Urinary bladder (tissue), 4 donors: ENCODE measurements around the gene SIGLECL1. TPM values are rescaled to one million over a fixed set of nuclear protein-coding genes. Genes with fewer than 3 reads are reported as not detected.

ENCODE experiments used
- DNase-seq: peaks from one replicate; pipeline ENCODE4 v3.0.0-alpha.2; 2015; ENCODE audit errors: extremely low spot score
- H3K27ac ChIP-seq: one replicate; pipeline ENCODE4 v1.5.1; 2013; ENCODE audit warnings: low read depth, mild to moderate bottlenecking, moderate library complexity
- H3K36me3 ChIP-seq: one replicate; pipeline ENCODE4 v1.6.1; 2013; ENCODE audit warnings: mild to moderate bottlenecking, moderate library complexity; ENCODE audit not compliant: insufficient read depth
- H3K4me1 ChIP-seq: one replicate; pipeline ENCODE4 v1.6.1; 2013; ENCODE audit warnings: mild to moderate bottlenecking, moderate library complexity; ENCODE audit not compliant: insufficient read depth
- H3K4me3 ChIP-seq: one replicate; pipeline ENCODE4 v1.5.1; 2013; ENCODE audit warnings: low read depth, low read length
- WGBS: extraction: QIAGEN DNeasy Blood & Tissue Kit; methylation state at CpG from one replicate; pipeline ENCODE4 v1.1.7; 2013; 5-methylcytosine and 5-hydroxymethylcytosine counted together
- polyA plus RNA-seq: library from polyadenylated mRNA; stranded (reverse); fragments of 200-250 nt; gene quantifications from one replicate; pipeline ENCODE4 v1.2.3, GENCODE V29; 2013
- small RNA-seq: library from RNA; depleted of rRNA; stranded (forward); fragments of <200 nt; gene quantifications from one replicate; pipeline ENCODE3, GENCODE V24; 2014
- total RNA-seq: library from RNA; depleted of rRNA; stranded (reverse); fragments of >200 nt; gene quantifications from one replicate; pipeline ENCODE4 v1.2.3, GENCODE V29; 2014
- donor health status: healthy with polysubstance abuse.
- donor health status: healthy.

SIGLECL1 gene
- total and polyA plus RNA-seq, 2 donors: not detected

GRCh38 chr19:51295382-51296126 lies 44.7 kb downstream of the SIGLECL1 start:
- Histone ChIP-seq H3K36me3 (no peaks in the 10 kb centered on the region), H3K27ac (no peak overlapping the region), H3K4me1 (no peaks in the 10 kb centered on the region), H3K4me3 (no peak overlapping the region)
- DNase-seq: no peak
- 35% methylated on average over 15 of the region's 15 CpGs for WGBS

- Histone ChIP-seq H3K4me1 (no peaks in the 10 kb centered on the region), H3K4me3 (no peak overlapping the region), H3K27ac (no peak overlapping the region), H3K36me3 (no peaks in the 10 kb centered on the region)
- WGBS: 51% methylated on average over 9 of the region's 9 CpGs
- DNase-seq: no peak
Observed at GRCh38 chr19:51296336-51297093, 45.6 kb downstream of the SIGLECL1 start.

GRCh38 chr19:51297406-51297805 lies 46.5 kb downstream of the SIGLECL1 start:
- Histone ChIP-seq H3K27ac (no peak overlapping the region), H3K4me1 (no peaks in the 10 kb centered on the region), H3K4me3 (no peak overlapping the region), H3K36me3 (no peaks in the 10 kb centered on the region)
- WGBS: 57% methylated on average over 5 of the region's 5 CpGs
- no peak for DNase-seq

DNA sequence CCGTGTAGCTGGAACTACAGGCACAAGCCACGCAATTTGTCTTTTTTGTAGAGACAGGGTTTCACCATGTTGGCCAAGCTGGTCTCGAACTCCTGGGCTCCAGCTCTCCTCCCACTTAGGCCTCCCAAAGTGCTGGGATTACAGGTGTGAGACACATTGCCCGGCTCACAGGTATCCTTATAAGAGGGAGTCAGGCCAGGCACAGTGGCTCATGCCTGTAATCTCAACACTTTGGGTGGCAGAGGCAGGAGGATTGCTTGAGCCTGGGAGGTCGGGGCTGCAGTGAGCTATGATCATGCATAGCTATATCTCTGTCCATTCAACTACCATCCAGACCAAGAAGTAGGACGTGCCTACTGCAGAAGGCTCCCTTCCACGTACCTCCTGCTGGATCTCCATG lies 50.4 kb downstream of the SIGLECL1 start:
- 78% methylated on average over 7 of the region's 7 CpGs for WGBS
- no peaks in the 10 kb centered on the region for H3K36me3 ChIP-seq
- no peaks in the 10 kb centered on the region for H3K4me1 ChIP-seq
- H3K4me3 ChIP-seq: no peak overlapping the region
- no peak overlapping the region for H3K27ac ChIP-seq
- DNase-seq: no peak

- Histone ChIP-seq H3K36me3 (no peaks in the 10 kb centered on the region), H3K4me3 (no peak overlapping the region), H3K4me1 (no peaks in the 10 kb centered on the region), H3K27ac (no peak overlapping the region)
- no peak for DNase-seq
- 81% methylated on average over 3 of the region's 3 CpGs for WGBS
Observed at GRCh38 chr19:51305479-51305878, 54.6 kb downstream of the SIGLECL1 start.

DNA sequence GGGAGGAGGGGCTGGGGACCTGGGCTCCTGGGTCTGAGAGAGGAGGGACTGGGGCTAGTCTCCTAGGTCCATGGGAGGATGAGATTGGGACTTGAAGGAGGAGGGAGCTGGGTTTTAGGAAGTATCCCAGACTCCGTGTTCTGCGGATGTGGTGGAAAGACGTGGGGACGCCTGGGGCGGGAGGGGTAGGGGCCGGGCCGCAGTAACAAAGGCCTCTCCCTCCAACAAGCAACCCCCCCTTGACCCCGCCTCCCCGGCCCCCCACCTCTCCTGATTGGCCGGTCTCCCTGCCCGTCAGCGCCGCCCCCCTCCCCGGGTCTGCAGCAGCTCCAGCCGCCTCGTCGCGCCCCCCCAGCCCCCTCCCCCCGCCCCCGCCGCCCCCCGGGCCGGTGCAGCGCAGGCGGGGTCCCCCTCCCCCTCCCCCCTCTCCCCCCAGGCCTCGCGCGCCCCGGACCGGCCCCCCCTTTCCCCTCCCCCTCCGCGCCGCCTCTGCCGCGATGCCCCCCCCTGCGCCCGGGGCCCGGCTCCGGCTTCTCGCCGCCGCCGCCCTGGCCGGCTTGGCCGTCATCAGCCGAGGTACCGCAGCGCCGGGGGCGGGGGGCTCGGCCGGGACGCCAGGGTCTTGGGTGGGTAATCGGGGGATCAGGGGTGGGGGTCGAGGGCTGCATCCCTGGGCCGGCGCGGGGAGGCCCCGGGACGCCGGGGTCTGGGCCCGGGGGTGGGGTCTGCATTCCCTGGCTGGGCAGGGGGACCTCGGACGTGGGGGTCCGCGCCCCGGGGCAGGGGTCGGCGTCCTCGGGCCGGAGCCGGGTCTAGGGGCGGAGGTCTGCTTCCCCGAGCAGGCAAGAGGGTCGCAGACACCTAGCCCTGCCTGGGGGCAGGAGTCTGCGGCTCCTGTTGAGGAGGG lies 60.7 kb downstream of the SIGLECL1 start, which contains the start of gene IGLON5:
Gene IGLON5, plus strand, starts transcription at position 294 of the 907 bp plus-strand sequence. Its CDS starts 204 bp downstream, at position 498.
- Histone ChIP-seq H3K4me1 (no peaks in the 10 kb centered on the region), H3K27ac (no peak within 1 kb of the TSS), H3K36me3 (no peaks in the 10 kb centered on the region), H3K4me3 (no peak within 1 kb of the TSS)
- DNase-seq: peak; percentile 8
- 2% methylated on average over 58 of the region's 76 CpGs for WGBS

- no peaks in the 10 kb centered on the region for H3K4me1 ChIP-seq
- H3K27ac ChIP-seq: no peak overlapping the region
- WGBS: 78% methylated on average over 8 of the region's 8 CpGs
- H3K36me3 ChIP-seq: no peaks in the 10 kb centered on the region
- no peak for DNase-seq
- no peak overlapping the region for H3K4me3 ChIP-seq
Observed at GRCh38 chr19:51316688-51317087, 65.8 kb downstream of the SIGLECL1 start.

DNA sequence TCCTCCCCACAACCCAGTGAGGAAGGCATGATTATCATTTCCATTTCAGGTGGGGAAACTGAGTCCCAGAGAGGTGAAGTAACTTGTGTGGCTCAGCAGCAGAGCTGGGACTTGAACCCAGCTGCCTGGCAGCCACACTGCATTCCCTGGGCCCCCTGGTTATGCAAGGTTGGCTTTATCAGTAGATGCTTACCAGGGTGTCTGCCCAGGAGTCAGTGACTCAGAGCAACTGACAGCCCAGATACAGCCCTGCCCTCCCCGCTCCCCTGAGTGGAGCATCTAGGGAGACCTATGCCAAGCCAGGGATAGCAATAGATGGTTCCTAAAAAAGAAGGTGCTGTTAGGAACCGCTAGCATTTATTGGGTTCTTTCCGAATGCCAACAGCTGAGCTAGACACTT lies 66.5 kb downstream of the SIGLECL1 start:
- Histone ChIP-seq H3K27ac (no peak overlapping the region), H3K4me1 (no peaks in the 10 kb centered on the region), H3K36me3 (no peaks in the 10 kb centered on the region), H3K4me3 (no peak overlapping the region)
- no peak for DNase-seq
- 75% methylated on average over 3 of the region's 3 CpGs for WGBS

DNA sequence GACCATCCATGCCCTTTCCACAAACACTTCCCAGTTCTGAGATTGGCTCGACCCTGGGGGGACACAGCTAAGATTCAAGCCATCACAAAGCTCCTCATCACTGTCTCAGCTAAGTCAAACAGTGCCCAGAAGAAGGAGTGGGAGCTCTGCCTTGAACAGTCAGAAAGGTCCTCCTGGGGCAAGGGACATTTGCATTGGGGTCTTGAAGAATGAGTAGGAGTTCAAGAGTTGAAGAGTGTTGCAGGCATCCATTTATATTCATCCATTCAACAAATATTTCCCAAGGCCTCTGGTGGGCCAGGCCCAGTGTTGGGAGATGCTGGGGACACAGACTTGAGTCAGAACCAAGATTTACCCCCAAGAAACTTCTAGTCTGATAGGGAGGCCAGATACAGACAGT lies 67.1 kb downstream of the SIGLECL1 start:
- no peak for DNase-seq
- Histone ChIP-seq H3K27ac (no peak overlapping the region), H3K36me3 (no peaks in the 10 kb centered on the region), H3K4me3 (no peak overlapping the region), H3K4me1 (no peaks in the 10 kb centered on the region)
- whole genome bisulfite sequencing: 78% methylated on average over 1 of the region's 1 CpG

Small RNA genes within 50 kb of the gene (small RNA-seq; reads per million reads assigned to genes)
- not detected for gene MIR8074

Other genes starting within 250 kb of the SIGLECL1 start
- gene KLK8, start 249.5 kb upstream of the SIGLECL1 start, total RNA-seq: not detected
- gene KLK8, start 249.5 kb upstream of the SIGLECL1 start, polyA plus RNA-seq: not detected
- not detected for gene KLK10, start 231.4 kb upstream of the SIGLECL1 start, total RNA-seq
- 0.33 TPM for gene KLK10, start 231.4 kb upstream of the SIGLECL1 start, polyA plus RNA-seq
- not detected for gene KLK11, start 224.5 kb upstream of the SIGLECL1 start, total RNA-seq
- 0.15 TPM for gene KLK11, start 224.5 kb upstream of the SIGLECL1 start, polyA plus RNA-seq
- gene KLK12, start 216.1 kb upstream of the SIGLECL1 start, total RNA-seq: not detected
- not detected for gene KLK12, start 216.1 kb upstream of the SIGLECL1 start, polyA plus RNA-seq
- not detected for gene KLK13, start 186.0 kb upstream of the SIGLECL1 start, total RNA-seq
- 0.20 TPM for gene KLK13, start 186.0 kb upstream of the SIGLECL1 start, polyA plus RNA-seq
- not detected for gene KLK14, start 168.2 kb upstream of the SIGLECL1 start, total RNA-seq
- gene KLK14, start 168.2 kb upstream of the SIGLECL1 start, polyA plus RNA-seq: 0.29 TPM
- 2.8 TPM for gene CTU1, start 142.7 kb upstream of the SIGLECL1 start, total RNA-seq
- 4.9 TPM for gene CTU1, start 142.7 kb upstream of the SIGLECL1 start, polyA plus RNA-seq
- 1.4 TPM for gene SIGLEC9, start 126.2 kb upstream of the SIGLECL1 start, total RNA-seq
- gene SIGLEC9, start 126.2 kb upstream of the SIGLECL1 start, polyA plus RNA-seq: 5.5 TPM
- gene SIGLEC7, start 108.8 kb upstream of the SIGLECL1 start, total RNA-seq: 0.85 TPM
- 3.4 TPM for gene SIGLEC7, start 108.8 kb upstream of the SIGLECL1 start, polyA plus RNA-seq
- 4.7 TPM for gene CD33, start 26.0 kb upstream of the SIGLECL1 start, total RNA-seq
- gene CD33, start 26.0 kb upstream of the SIGLECL1 start, polyA plus RNA-seq: 5.6 TPM
- gene IGLON5, start 60.6 kb downstream of the SIGLECL1 start, total RNA-seq: 0.21 TPM
- 0.25 TPM for gene IGLON5, start 60.6 kb downstream of the SIGLECL1 start, polyA plus RNA-seq
- gene VSIG10L, start 91.1 kb downstream of the SIGLECL1 start, total RNA-seq: 0.74 TPM
- gene VSIG10L, start 91.1 kb downstream of the SIGLECL1 start, polyA plus RNA-seq: 3.7 TPM
- 25.1 TPM for gene ETFB, start 115.3 kb downstream of the SIGLECL1 start, total RNA-seq
- 121 TPM for gene ETFB, start 115.3 kb downstream of the SIGLECL1 start, polyA plus RNA-seq
- not detected for gene CLDND2, start 117.9 kb downstream of the SIGLECL1 start, total RNA-seq
- gene CLDND2, start 117.9 kb downstream of the SIGLECL1 start, polyA plus RNA-seq: 0.85 TPM
- gene NKG7, start 121.6 kb downstream of the SIGLECL1 start, total RNA-seq: 1.3 TPM
- gene NKG7, start 121.6 kb downstream of the SIGLECL1 start, polyA plus RNA-seq: 5.1 TPM
- not detected for gene LIM2, start 136.9 kb downstream of the SIGLECL1 start, total RNA-seq
- gene LIM2, start 136.9 kb downstream of the SIGLECL1 start, polyA plus RNA-seq: not detected
- not detected for gene C19orf84, start 139.5 kb downstream of the SIGLECL1 start, total RNA-seq
- not detected for gene C19orf84, start 139.5 kb downstream of the SIGLECL1 start, polyA plus RNA-seq
- 0.85 TPM for gene SIGLEC10, start 166.6 kb downstream of the SIGLECL1 start, total RNA-seq
- 10.6 TPM for gene SIGLEC10, start 166.6 kb downstream of the SIGLECL1 start, polyA plus RNA-seq
- 0.90 TPM for gene SIGLEC8, start 207.4 kb downstream of the SIGLECL1 start, total RNA-seq
- gene SIGLEC8, start 207.4 kb downstream of the SIGLECL1 start, polyA plus RNA-seq: 0.61 TPM
- gene CEACAM18, start 227.5 kb downstream of the SIGLECL1 start, total RNA-seq: not detected
- not detected for gene CEACAM18, start 227.5 kb downstream of the SIGLECL1 start, polyA plus RNA-seq